GM19395 (cell line): ENCODE measurements around the gene NEO1.
"Not testable (repeated sequence)": the region's sequence is repeated elsewhere in the genome, so short reads cannot be mapped to it uniquely, and the experiment has no call there.

ENCODE experiments used
- ATAC-seq: cut with Tn5 transposase; IDR thresholded peaks from one replicate; pipeline ENCODE4 v1.9.1; 2021; ENCODE audit warnings: mild to moderate bottlenecking, moderate library complexity; ENCODE audit not compliant: unreplicated experiment

NEO1 gene

DNA sequence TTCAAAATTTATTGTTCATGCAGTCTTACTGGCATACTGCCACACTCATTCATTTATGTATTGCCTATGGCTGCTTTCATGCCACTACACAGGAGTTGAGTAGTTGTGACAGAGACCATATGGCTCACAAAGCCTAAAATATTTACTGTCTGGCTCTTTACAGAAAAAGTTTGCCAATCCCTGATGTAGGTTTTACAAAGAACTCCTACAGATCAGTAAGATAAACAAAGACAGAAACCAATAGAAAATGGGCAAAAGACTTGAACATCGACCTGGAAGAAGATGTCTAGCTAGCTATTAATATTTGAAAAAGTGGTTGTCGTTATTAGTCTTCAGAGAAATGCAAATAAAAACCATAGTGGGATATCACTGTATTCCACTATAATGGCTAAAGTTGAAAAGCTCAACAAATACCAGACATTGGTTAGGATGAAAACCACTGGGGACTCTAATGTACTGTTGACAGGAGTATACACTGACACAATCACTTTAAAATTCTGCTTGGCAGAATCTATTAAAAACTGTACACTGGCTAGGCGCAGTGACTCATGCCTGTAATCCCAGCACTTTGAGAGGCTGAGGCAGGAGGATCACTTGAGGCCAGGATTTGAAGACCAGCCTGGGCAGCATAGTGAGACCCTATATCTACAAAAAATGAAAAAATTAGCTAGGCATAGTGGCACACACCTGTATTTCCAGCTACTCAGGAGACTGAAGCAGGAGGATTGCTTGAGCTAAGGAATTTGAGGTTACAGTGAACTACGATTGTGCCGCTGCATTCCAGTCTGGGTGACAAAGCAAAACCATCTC is 87.7 kb downstream of the NEO1 start:
- no peak for ATAC-seq

- ATAC-seq, result no peak
These were observed 89.1 kb downstream of the NEO1 start for GRCh38 chr15:73141216-73141900.

DNA sequence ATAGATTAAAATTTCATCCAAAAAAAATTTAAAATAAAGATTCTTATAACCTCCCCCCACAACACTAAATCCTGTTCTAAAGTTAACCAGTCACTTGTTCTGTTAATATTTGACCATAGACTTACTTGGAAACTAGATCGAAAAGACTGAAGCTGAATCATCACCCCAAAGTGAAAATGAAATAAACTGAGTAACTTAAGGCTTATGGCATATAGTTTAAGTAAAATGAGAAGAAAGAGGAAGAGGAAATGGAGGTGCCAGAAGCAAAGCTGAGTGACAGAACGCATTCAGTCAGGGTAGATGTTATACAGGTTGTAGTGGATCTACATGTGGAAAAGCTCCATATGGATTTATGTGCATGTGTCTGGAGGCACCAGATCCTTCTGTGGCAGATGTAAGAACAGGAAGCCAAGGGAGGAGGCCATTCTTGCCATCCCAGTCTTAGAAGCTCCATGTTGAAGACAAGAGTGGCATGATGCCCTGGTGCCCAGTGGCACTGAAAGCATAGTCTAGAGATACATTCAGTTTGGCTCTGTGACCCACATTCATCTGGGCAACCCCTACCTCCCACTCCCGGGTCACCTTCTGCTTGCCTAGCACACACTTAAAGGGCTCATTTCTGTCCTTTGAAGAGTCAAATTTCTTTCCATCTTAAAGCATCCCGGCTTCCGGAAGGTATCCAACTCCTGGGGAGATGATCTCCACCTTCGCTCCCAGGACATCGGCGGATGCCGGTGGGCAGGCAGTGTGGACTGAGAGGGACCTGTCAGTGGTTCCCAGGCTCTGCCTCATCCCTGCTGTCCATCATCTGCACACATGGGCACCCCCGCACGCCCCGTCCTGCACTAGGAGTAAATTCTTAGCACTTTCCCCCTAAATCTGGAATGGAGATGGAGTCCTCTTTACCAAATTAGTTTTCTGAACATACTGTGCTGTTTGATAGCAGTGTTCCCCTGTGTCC is 90.8 kb downstream of the NEO1 start:
- ATAC-seq, result peak; percentile 87

DNA sequence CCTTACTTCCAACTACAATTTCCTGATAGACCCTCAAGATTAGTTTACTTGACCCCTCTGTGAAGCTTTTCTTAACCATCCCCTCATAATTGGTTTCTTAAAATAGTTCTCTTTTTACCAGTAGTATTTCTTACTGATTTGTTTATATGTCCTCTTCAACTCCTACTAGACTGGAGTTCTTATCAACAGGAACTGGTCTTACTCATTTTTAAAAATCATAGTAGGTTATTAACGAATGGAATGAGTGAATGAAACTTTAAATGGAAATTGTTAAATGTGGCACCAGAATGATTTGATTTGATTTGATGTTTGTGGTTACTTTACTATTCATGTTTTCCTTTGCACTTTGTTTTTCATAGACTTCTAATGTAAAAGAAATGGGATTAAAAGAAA is 91.5 kb downstream of the NEO1 start:
- ATAC-seq, result no peak

DNA sequence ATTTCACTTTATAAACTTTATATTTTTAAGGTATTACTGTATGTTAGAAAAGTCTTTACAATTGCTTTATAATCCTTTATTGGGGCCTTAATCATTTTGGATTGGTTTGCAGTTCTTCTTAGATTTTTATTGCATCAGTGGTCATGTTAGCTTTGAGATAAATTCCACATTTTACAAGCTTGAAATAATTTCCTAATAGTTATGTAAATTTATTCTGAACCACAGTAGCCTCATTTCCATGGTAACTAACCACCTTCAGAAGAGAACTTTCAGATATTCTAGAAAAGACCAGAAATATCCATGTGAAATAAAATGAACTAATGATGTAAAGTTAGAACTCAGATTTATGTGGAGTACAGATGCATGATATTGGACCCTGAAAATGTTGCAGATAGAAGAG is 94.2 kb downstream of the NEO1 start:
- no peak for ATAC-seq

DNA sequence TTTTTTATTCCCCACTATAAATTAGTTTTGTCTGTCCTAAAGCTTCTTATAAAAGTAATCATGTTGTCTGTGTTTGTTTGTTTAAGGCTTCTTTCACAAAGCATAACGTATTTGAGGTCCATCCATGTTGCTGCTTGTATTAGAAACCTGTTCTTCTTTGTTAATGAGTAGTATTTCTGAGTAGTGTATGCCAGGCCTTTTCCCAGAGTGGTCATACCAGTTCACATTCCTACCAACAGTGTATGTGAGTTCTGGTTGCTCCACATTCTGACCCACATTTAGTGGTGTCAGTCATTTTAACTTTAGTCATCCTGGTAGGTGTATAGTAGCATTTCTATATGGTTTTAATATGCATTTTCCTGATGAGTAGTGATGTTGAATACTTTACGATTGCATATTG is 98.6 kb downstream of the NEO1 start:
- ATAC-seq, result no peak

GRCh38 chr15:73153024-73153423 is 100.8 kb downstream of the NEO1 start:
- ATAC-seq, result no peak

- no peak for ATAC-seq
These were observed 101.2 kb downstream of the NEO1 start for GRCh38 chr15:73153447-73153846.

DNA sequence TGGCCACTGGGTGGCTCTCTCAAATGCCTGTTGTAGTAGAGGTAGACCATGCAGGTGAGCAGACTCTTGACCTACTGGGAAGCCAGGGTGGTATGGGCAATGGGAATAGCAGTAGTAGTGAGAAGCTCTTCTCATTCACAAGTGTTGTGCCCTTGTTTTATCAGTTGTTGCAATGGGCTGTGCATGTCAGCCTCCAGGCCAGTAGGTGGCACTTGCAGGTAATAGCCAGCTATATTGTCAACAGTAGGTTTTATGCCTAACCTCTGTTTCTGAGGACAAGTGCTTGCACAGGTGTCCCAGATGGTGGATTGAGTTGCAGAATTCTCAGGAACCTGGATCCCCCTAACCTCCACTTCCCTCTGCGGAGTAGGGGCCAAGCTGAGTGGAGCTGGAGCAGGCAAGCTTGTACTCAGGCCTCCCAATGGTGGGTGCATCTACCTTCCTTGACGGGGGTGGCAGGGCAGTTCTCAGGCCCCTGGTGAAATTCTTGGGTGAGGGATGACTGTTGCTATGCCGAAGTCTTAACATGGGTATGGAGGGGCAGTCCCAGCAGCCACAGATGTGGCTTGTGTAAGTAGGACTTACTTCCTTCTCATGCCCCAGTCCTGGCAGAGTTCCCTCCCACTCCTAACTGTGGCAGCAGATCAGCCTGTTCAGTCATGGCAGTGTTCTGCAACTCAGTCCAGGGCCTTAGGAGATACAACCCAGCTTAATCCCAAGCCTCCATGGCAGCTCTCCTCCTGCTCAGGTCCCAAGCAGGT is 104.3 kb downstream of the NEO1 start:
- ATAC-seq, result no peak

DNA sequence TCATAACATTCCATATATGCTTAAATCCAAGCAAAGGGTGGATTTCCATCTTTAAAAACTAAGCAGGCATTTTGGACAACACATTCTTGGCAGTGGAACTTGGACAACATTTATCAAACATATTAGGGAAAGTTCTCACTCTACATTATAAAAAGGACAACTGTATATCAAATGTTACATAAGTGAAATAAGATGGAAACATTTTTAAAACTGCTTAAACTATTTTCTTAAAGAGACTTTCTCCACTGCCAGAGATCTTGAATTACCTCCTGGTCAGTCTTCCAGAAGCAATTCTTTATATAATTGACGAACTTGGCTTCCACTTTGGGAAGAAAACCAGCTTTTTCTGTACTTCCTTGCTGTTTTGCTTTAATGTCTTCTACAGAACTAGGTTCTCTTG is 109.3 kb downstream of the NEO1 start:
- no peak for ATAC-seq

DNA sequence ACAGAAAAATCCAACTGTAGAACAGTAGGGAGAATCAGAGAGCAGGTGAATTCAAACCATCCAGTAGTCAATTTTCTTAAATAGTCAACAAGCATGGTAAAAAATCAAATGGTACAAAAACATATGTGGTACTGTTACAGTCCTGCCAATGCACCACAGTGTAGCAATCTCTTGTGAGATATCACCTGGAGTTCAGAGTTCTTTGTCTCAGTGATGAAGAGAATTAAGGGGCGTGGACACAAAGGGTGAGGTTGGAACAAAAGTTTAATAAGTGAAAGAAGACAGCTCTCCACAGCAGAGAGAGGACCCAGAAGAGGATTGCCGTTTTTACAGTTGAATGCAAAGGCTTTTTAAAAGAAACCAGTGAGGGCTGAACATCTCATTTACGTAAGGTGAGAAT is 113.2 kb downstream of the NEO1 start:
- ATAC-seq, result no peak

DNA sequence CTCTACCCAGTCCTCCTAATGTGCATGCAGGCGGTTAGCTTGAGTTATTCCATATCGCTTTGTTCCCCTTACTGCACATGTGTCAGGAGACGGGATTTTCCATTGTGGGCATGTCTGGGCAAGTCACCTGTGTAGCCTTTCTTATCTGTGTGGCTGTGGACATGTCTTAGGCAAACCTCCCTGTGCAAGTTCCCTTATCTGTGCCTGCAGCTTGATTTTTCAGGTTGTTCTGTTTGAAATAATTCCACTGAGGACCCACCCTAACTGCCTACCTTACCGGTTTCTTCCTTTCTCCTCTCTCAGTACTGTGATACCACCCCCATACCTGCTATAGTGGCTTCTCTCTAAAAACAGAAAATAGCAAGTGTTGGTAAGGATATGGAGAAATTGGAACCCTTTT is 113.6 kb downstream of the NEO1 start:
- ATAC-seq, result no peak

DNA sequence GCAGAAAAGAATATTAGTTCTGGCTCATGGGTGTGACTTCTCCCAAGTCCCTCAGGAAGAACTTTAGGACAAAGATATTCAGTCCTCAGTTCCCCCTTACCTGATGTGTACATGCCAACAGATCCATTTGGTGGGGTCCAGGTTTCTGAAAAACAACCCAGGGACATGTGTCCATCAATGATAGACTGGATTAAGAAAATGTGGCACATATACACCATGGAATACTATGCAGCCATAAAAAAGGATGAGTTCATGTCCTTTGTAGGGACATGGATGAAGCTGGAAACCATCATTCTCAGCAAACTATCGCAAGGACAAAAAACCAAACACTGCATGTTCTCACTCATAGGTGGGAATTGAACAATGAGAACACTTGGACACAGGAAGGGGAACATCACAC is 114.4 kb downstream of the NEO1 start:
- ATAC-seq, result not testable (repeated sequence)

DNA sequence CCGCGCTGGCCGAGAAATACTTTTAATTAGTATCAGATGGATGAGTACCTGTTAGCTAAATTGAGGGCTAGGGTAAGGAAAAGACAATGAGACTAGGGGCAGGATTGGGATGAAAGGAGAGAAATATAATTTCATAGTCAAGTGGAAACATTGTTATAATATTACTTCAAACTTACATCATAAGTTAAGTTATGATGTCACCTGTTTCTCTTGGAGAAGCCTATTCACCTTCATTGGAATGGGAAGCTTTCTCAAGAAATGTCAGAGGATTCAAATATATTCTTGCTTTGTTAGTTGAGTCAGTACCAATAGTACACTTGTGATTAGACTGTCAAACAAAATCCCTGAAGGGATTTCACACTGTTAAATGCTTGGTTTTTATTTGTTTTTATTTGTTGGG is 116.2 kb downstream of the NEO1 start:
- ATAC-seq, result no peak

DNA sequence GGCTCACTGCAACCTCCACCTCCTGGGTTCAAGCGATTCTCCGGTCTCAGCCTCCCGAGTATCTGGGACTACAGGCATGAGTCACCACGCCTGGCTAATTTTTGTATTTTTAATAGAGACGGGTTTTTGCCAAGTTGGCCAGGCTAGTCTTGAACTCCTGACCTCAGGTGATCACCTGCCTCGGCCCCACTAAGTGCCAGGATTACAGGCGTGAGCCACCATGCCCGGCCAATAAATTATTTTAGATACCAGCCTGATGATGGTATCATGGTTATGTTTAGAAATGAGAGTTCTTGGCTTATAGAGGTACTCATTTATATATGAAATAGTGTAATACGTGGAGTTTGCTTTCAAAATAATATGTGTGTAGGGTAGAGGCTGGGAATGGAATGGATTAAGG is 119.4 kb downstream of the NEO1 start:
- ATAC-seq, result no peak

GRCh38 chr15:73172508-73172907 is 120.2 kb downstream of the NEO1 start:
- no peak for ATAC-seq

DNA sequence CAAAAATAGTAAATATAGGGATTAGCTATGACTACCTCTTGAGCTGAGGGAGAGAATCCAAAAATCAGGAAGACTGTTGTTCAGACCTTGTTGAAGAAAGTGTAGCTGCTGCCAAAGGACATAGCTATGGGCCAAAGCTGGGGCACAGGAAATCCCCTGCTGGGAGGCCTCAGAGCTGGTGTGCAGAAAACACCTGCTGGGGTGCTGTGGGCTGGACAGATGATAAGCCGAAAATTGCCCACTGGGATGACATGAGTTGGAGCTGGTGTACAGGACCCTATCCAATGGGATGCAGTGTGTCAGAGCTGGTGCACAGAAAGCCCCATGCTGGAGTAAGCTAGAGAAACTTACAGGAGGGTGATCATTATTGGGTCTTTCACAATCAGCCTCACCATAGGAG is 121.9 kb downstream of the NEO1 start:
- ATAC-seq, result no peak

GRCh38 chr15:73175382-73175781 is 123.1 kb downstream of the NEO1 start:
- no peak for ATAC-seq

DNA sequence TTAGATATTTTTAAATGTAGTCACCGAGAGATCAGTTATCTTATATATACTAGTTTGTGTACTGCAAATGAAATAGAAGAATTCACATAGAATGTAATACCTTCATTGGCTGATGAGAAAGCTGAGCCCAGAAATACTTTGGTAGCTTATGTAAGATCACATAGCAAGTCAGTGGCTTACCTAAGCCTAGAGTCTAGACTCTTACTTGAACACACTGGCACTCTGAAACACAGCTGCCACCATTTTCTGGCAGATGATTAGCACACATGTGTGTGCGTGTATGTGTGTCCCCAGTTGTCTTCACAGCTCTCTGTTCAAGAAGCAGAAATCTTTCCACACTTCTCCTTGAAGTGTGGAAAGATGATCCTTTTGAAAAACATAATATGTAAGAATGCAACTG is 124.3 kb downstream of the NEO1 start:
- no peak for ATAC-seq

- no peak for ATAC-seq
These were observed 130.8 kb downstream of the NEO1 start for GRCh38 chr15:73183071-73183470.

DNA sequence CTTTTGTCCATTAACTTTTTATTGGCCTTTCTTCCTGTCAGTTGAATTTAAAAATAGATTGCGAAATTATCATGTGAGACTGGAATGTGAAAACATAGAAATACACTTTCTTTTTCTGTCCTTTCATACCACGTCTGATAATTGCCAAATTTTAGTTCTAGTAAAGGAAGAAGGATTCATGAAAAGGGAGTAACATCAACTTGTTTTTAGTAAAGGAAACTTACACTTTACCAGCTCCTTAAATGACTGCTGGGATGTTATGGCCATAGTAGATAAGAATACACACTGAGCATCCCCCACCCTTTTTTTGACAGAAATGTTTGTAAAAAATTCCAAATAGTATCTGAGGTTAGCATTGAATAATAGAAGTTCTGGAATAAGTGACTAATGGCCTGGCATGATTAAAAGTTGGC is 137.9 kb downstream of the NEO1 start:
- ATAC-seq, result no peak
